PC-9 (cell line): ENCODE measurements around the gene SCAF8. TPM values are rescaled to one million over a fixed set of nuclear protein-coding genes. Genes with fewer than 3 reads are reported as not detected.

Source experiments
- BruUV-seq: library from RNA; stranded (reverse); fragments of 400-500 nt; replicated peaks from 2 replicates; lab custom pipeline; 2021; lab: Mats Ljungman, UMichigan
- CTCF ChIA-PET: fragments of 300-600 bp; sonication (Branson Sonifier 250); formaldehyde crosslinking; loops from one replicate; lab custom pipeline; 2022; ENCODE audit warnings: antibody characterized with exemption; lab: Charles Lee
- POLR2A ChIA-PET: fragments of 300-600 bp; sonication (Branson Sonifier 250); formaldehyde crosslinking; loops from one replicate; lab custom pipeline; 2022; ENCODE audit warnings: antibody characterized with exemption; ENCODE audit not compliant: unreplicated experiment; lab: Charles Lee
- DNase-seq, 2 experiments: peaks; one replicate each; pipeline versions ENCODE4 v3.0.0 to v3.0.0-alpha.2; 2015 to 2022; ENCODE audit warnings: mixed read lengths in 1 of 2
- H2AFZ ChIP-seq: fragments of 200-600 bp; sonication (generic); 2 replicates; pipeline ENCODE4 v1.8.1; 2017; ENCODE audit warnings: antibody characterized with exemption
- H3F3A ChIP-seq: fragments of 200-600 bp; sonication (generic); 2 replicates; pipeline ENCODE4 v1.8.1; 2017; ENCODE audit warnings: antibody characterized with exemption, mild to moderate bottlenecking, low read depth; ENCODE audit not compliant: insufficient read depth
- H3K27ac ChIP-seq: fragments of 200-600 bp; sonication (generic); 2 replicates; pipeline ENCODE4 v1.6.1; 2016; ENCODE audit warnings: mixed run types
- H3K27me3 ChIP-seq: fragments of 200-600 bp; sonication (generic); 2 replicates; pipeline ENCODE4 v1.6.1; 2016; ENCODE audit warnings: low read depth, mixed run types; ENCODE audit not compliant: insufficient read depth
- H3K36me3 ChIP-seq: fragments of 200-600 bp; sonication (generic); 2 replicates; pipeline ENCODE4 v1.6.1; 2016; ENCODE audit warnings: low read depth, mixed run types
- H3K4me1 ChIP-seq: fragments of 200-600 bp; sonication (generic); replicated peaks from 2 replicates; pipeline ENCODE4 v1.6.1; 2016; ENCODE audit warnings: mixed run types; ENCODE audit not compliant: insufficient read depth
- H3K4me2 ChIP-seq: fragments of 200-600 bp; sonication (generic); 2 replicates; pipeline ENCODE4 v1.6.1; 2017; ENCODE audit warnings: mixed run types
- H3K4me3 ChIP-seq: fragments of 200-600 bp; sonication (generic); 2 replicates; pipeline ENCODE4 v1.6.1; 2016; ENCODE audit warnings: mixed run types
- H3K79me2 ChIP-seq: fragments of 200-600 bp; sonication (generic); 2 replicates; pipeline ENCODE4 v1.6.1; 2017; ENCODE audit warnings: low read depth, mixed run types
- H3K9me2 ChIP-seq: fragments of 200-600 bp; sonication (generic); 2 replicates; pipeline ENCODE4 v1.8.1; 2017; ENCODE audit warnings: mild to moderate bottlenecking; ENCODE audit not compliant: insufficient read depth
- H3K9me3 ChIP-seq: fragments of 200-600 bp; sonication (generic); 2 replicates; pipeline ENCODE4 v1.8.1; 2016; ENCODE audit warnings: low read depth; ENCODE audit not compliant: insufficient read depth
- H4K20me1 ChIP-seq: fragments of 200-600 bp; sonication (generic); 2 replicates; pipeline ENCODE4 v1.8.1; 2017; ENCODE audit not compliant: insufficient read depth
- EZH2 ChIP-seq: fragments of 200-600 bp; sonication (generic); IDR thresholded peaks from 2 replicates; pipeline ENCODE4 v1.8.0; 2017; ENCODE audit warnings: antibody characterized with exemption, low read depth
- intact Hi-C: fragments of 100-400 bp; cut with micrococcal nuclease; formaldehyde crosslinking; loops from one replicate; pipeline ENCODE4 v1.10.0; 2022; ENCODE audit not compliant: unreplicated experiment
- total RNA-seq: library from RNA; stranded (reverse); gene quantifications from 2 replicates; pipeline ENCODE4 v1.2.3, GENCODE V29; 2021
- TF ChIP-seq, protein P1 (sequence below): fragments of 200-600 bp; sonication (generic); conservative IDR thresholded peaks from 2 replicates; pipeline ENCODE4 v1.6.1; 2017; ENCODE audit warnings: mixed run types, antibody characterized with exemption, mild to moderate bottlenecking, moderate library complexity

SCAF8 gene
- total RNA-seq, 1 experiment from 2014 or later: 22.7 TPM

DNA sequence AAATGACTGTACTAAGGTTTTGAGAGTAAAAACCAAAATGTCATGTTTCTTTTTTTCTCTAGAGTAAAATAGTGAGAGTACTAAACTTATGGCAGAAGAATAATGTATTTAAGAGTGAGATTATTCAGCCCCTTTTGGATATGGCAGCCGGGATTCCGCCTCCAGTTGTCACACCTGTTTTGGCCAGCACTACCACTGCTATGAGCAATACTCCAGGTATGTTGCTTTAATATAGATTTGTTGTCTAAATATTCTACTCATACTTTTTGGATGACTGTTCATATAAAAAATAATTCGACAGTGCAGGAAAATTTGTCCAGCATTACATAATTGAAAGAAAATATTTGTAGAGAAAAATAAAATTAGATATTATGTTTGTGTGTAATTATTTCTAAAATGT is 59.5 kb downstream of the SCAF8 start:
- Histone ChIP-seq H3F3A (peaks cover 27% of the 10 kb centered on the region), H3K4me1 (peaks cover 25% of the 10 kb centered on the region), H3K4me3 (no peak overlapping the region), H4K20me1 (peaks cover 14% of the 10 kb centered on the region), H3K9me2 (no peaks in the 10 kb centered on the region), H3K9me3 (no peaks in the 10 kb centered on the region), H2AFZ (no peak overlapping the region), H3K27me3 (no peaks in the 10 kb centered on the region), H3K79me2 (peaks cover 38% of the 10 kb centered on the region), H3K4me2 (peak overlapping the region; percentile 53), H3K36me3 (peaks cover 26% of the 10 kb centered on the region), H3K27ac (peak overlapping the region; percentile 61)
- POLR2A ChIA-PET: no interaction called here
- BruUV-seq: no TSS peak
- TF ChIP-seq EZH2: no peak
- TF ChIP-seq, protein P1, sequence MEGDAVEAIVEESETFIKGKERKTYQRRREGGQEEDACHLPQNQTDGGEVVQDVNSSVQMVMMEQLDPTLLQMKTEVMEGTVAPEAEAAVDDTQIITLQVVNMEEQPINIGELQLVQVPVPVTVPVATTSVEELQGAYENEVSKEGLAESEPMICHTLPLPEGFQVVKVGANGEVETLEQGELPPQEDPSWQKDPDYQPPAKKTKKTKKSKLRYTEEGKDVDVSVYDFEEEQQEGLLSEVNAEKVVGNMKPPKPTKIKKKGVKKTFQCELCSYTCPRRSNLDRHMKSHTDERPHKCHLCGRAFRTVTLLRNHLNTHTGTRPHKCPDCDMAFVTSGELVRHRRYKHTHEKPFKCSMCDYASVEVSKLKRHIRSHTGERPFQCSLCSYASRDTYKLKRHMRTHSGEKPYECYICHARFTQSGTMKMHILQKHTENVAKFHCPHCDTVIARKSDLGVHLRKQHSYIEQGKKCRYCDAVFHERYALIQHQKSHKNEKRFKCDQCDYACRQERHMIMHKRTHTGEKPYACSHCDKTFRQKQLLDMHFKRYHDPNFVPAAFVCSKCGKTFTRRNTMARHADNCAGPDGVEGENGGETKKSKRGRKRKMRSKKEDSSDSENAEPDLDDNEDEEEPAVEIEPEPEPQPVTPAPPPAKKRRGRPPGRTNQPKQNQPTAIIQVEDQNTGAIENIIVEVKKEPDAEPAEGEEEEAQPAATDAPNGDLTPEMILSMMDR: no peak
- CTCF ChIA-PET: no interaction called here
- intact Hi-C loops: loop anchor here (5.0 kb wide), 1 partner anchor 60 kb away; the partner anchor contains the start of gene SCAF8
- peak; percentile 46 to 83 for DNase-seq

- H4K20me1 ChIP-seq: peaks cover 16% of the 10 kb centered on the region
- H3K9me2 ChIP-seq: no peaks in the 10 kb centered on the region
- H3K9me3 ChIP-seq: no peaks in the 10 kb centered on the region
- TF ChIP-seq, protein P1: no peak
- no peak for TF ChIP-seq EZH2
- peaks cover 22% of the 10 kb centered on the region for H3K79me2 ChIP-seq
- DNase-seq: no peak
- H3K4me2 ChIP-seq: no peak overlapping the region
- H3K36me3 ChIP-seq: peaks cover 27% of the 10 kb centered on the region; the same call in 1 of the 2 replicates
- CTCF ChIA-PET: no interaction called here
- no peak overlapping the region for H3K27ac ChIP-seq
- BruUV-seq: no TSS peak
- peaks cover 19% of the 10 kb centered on the region for H3K4me1 ChIP-seq
- H3K27me3 ChIP-seq: no peaks in the 10 kb centered on the region
- no peak overlapping the region for H3K4me3 ChIP-seq
- POLR2A ChIA-PET: no interaction called here
- H3F3A ChIP-seq: peaks cover 22% of the 10 kb centered on the region
- H2AFZ ChIP-seq: no peak overlapping the region
- intact Hi-C loops: no loop called here
Measured at GRCh38 chr6:154796484-154796883, 63.3 kb downstream of the SCAF8 start.

- Histone ChIP-seq H3F3A (peaks cover 12% of the 10 kb centered on the region; the same call in 1 of the 2 replicates), H2AFZ (no peak overlapping the region), H3K27ac (no peak overlapping the region), H3K9me3 (no peaks in the 10 kb centered on the region), H3K4me2 (no peak overlapping the region), H3K79me2 (peaks cover 22% of the 10 kb centered on the region), H3K4me3 (no peak overlapping the region), H3K4me1 (peaks cover 7% of the 10 kb centered on the region), H3K9me2 (no peaks in the 10 kb centered on the region), H3K36me3 (peaks cover 29% of the 10 kb centered on the region; the same call in 1 of the 2 replicates), H3K27me3 (no peaks in the 10 kb centered on the region), H4K20me1 (peaks cover 16% of the 10 kb centered on the region)
- ChIA-PET CTCF (no interaction called here), POLR2A (no interaction called here)
- TF ChIP-seq, protein P1: no peak
- TF ChIP-seq EZH2: no peak
- DNase-seq: no peak
- intact Hi-C loops: loop anchor here (2.0 kb wide), 1 partner anchor 59 kb away; no protein-coding TSS in a partner anchor
- BruUV-seq: no TSS peak
Measured at GRCh38 chr6:154797857-154798256, 64.6 kb downstream of the SCAF8 start.
